Gastroesophageal sphincter (tissue), 3 donors: ENCODE results near the gene NDOR1.

Source experiments
- CTCF ChIP-seq, 4 experiments: fragments of 200-600 bp in 2 of 4; fragments of 450-650 bp in 2 of 4; sonication (generic) in 1 of 4; IDR thresholded peaks; one replicate each; pipeline ENCODE4 v1.5.1; 2017 to 2019; ENCODE audit warnings: antibody characterized with exemption in 4 of 4, mild to moderate bottlenecking in 2 of 4, moderate library complexity in 2 of 4
- POLR2A ChIP-seq, 2 donors: fragments of 450-650 bp; IDR thresholded peaks; one replicate each; pipeline ENCODE4 v1.6.1; 2017; ENCODE audit warnings: antibody characterized with exemption in 2 of 2, mild to moderate bottlenecking in 2 of 2, moderate library complexity in 1 of 2
- POLR2AphosphoS5 ChIP-seq: sonication (generic); formaldehyde crosslinking; IDR thresholded peaks from one replicate; pipeline ENCODE4 v1.6.1; 2017; ENCODE audit warnings: antibody characterized with exemption

GRCh38 chr9:137178201-137178938 lies 27.1 kb upstream of the NDOR1 start:
- TF ChIP-seq CTCF (IDR thresholded peaks at IDR 0.05) (no peak), POLR2A (IDR thresholded peaks at IDR 0.05) (no peak), POLR2AphosphoS5 (no peak)
